ENCODE data around the gene MAMDC2. TPM values are rescaled to one million over a fixed set of nuclear protein-coding genes. Genes with fewer than 3 reads are reported as not detected.

MAMDC2 gene
- total and polyA plus RNA-seq, 2 donors (not counting 1 experiment from before 2014, with no cell fraction given), result not detected

- 33% methylated on average over 3 of the region's 5 CpGs for WGBS (ENCODE audit: insufficient coverage)
- Mint-ChIP-seq H3K27me3 (peaks cover 13% of the 10 kb centered on the region), H3K4me1 (no peaks in the 10 kb centered on the region), H3K27ac (no peak overlapping the region), H3K4me3 (no peak overlapping the region), H3K9me3 (ENCODE audit: insufficient read depth) (no peaks in the 10 kb centered on the region)
- DNase-seq (no peak), ATAC-seq (ENCODE audit: low read depth) (no peak)
- ChIA-PET CTCF (no interaction called here), POLR2A (no interaction called here)
- TF ChIP-seq CTCF (IDR thresholded peaks at IDR 0.05), result no peak
- H2AFZ ChIP-seq (ENCODE audit: insufficient read depth, low read depth, low read length, poor library complexity, severe bottlenecking), result no peak overlapping the region
- H3K27ac ChIP-seq (ENCODE audit: low read length in 2 of 2), result no peak overlapping the region
- H3K4me3 ChIP-seq (ENCODE audit: control extremely low read depth in 1 of 5, extremely low read depth in 1 of 5, insufficient read depth in 1 of 5, low read depth in 2 of 5, low read length in 4 of 5), result no peak overlapping the region
- no peak overlapping the region for H3K4me2 ChIP-seq (replicated peaks; ENCODE audit: low read depth, low read length, poor library complexity, severe bottlenecking)
- no peak overlapping the region for H3K9ac ChIP-seq (ENCODE audit: low read length)
- intact Hi-C loops (cut with micrococcal nuclease), result no loop called here
- no peaks in the 10 kb centered on the region for H3K79me2 ChIP-seq (ENCODE audit: control insufficient read depth, insufficient read depth, low read length)
- H4K20me1 ChIP-seq (ENCODE audit: control insufficient read depth, insufficient read depth, low read length, poor library complexity, severe bottlenecking), result no peaks in the 10 kb centered on the region
- H3K36me3 ChIP-seq (replicated peaks in 1 of 2; ENCODE audit: control extremely low read depth in 1 of 2, control insufficient read depth in 1 of 2, extremely low read depth in 1 of 2, insufficient read depth in 2 of 2, low read length in 1 of 2), result no peaks in the 10 kb centered on the region
- H3K27me3 ChIP-seq (replicated peaks in 1 of 4; ENCODE audit: control extremely low read depth in 1 of 4, control insufficient read depth in 3 of 4, insufficient read depth in 4 of 4, low read length in 3 of 4), result no peaks in the 10 kb centered on the region
- no peaks in the 10 kb centered on the region for H3K9me3 ChIP-seq (ENCODE audit: control extremely low read depth in 1 of 3, control insufficient read depth in 2 of 3, insufficient read depth in 1 of 3, low read length in 2 of 3)
- no peaks in the 10 kb centered on the region for H3K4me1 ChIP-seq (ENCODE audit: control insufficient read depth in 2 of 2, insufficient read depth in 2 of 2, low read length in 2 of 2)
Measured at GRCh38 chr9:70080481-70081119, 37.0 kb downstream of the MAMDC2 start.

- Histone ChIP-seq H3K79me2 (ENCODE audit: control insufficient read depth, insufficient read depth, low read length) (no peaks in the 10 kb centered on the region), H2AFZ (ENCODE audit: insufficient read depth, low read depth, low read length, poor library complexity, severe bottlenecking) (no peak overlapping the region), H3K27ac (ENCODE audit: low read length in 2 of 2) (no peak overlapping the region), H3K9ac (ENCODE audit: low read length) (no peak overlapping the region), H3K27me3 (replicated peaks in 1 of 4; ENCODE audit: control extremely low read depth in 1 of 4, control insufficient read depth in 3 of 4, insufficient read depth in 4 of 4, low read length in 3 of 4) (no peaks in the 10 kb centered on the region), H4K20me1 (ENCODE audit: control insufficient read depth, insufficient read depth, low read length, poor library complexity, severe bottlenecking) (no peaks in the 10 kb centered on the region), H3K9me3 (ENCODE audit: control extremely low read depth in 1 of 3, control insufficient read depth in 2 of 3, insufficient read depth in 1 of 3, low read length in 2 of 3) (no peaks in the 10 kb centered on the region), H3K4me2 (replicated peaks; ENCODE audit: low read depth, low read length, poor library complexity, severe bottlenecking) (no peak overlapping the region), H3K4me3 (ENCODE audit: control extremely low read depth in 1 of 5, extremely low read depth in 1 of 5, insufficient read depth in 1 of 5, low read depth in 2 of 5, low read length in 4 of 5) (no peak overlapping the region), H3K4me1 (ENCODE audit: control insufficient read depth in 2 of 2, insufficient read depth in 2 of 2, low read length in 2 of 2) (no peaks in the 10 kb centered on the region), H3K36me3 (replicated peaks in 1 of 2; ENCODE audit: control extremely low read depth in 1 of 2, control insufficient read depth in 1 of 2, extremely low read depth in 1 of 2, insufficient read depth in 2 of 2, low read length in 1 of 2) (no peaks in the 10 kb centered on the region)
- DNase-seq (no peak), ATAC-seq (ENCODE audit: low read depth) (no peak)
- WGBS (ENCODE audit: insufficient coverage), result no CpG with 5 or more reads among the region's 1 CpG
- Mint-ChIP-seq H3K9me3 (ENCODE audit: insufficient read depth) (no peaks in the 10 kb centered on the region), H3K27me3 (peaks cover 12% of the 10 kb centered on the region), H3K4me1 (no peaks in the 10 kb centered on the region), H3K4me3 (no peak overlapping the region), H3K27ac (no peak overlapping the region)
- POLR2A ChIA-PET, result no interaction called here
- intact Hi-C loops (cut with micrococcal nuclease), result no loop called here
- TF ChIP-seq CTCF (IDR thresholded peaks at IDR 0.05) (no peak), EZH2 (IDR thresholded peaks at IDR 0.05; ENCODE audit: borderline replicate concordance, insufficient read depth, low read depth, low read length, poor library complexity, severe bottlenecking) (no peak)
- CTCF ChIA-PET, result no interaction called here
Measured at GRCh38 chr9:70081120-70081495, 37.5 kb downstream of the MAMDC2 start.

Data from B cell (primary cell).